Smooth muscle cell (in vitro differentiated cells): ENCODE measurements around the gene GABRE. TPM values are rescaled to one million over a fixed set of nuclear protein-coding genes. Genes with fewer than 3 reads are reported as not detected.
A peak's percentile ranks its signal among the peaks of the same experiment; 100 is the strongest.

Experiments used
- DNase-seq: peaks from one replicate; lab custom pipeline; 2025; ENCODE audit not compliant: unreplicated experiment; lab: John Stamatoyannopoulos, UW
- H2AFZ ChIP-seq: fragments of 200-600 bp; sonication (generic); 2 replicates; pipeline ENCODE4 v1.6.0; 2016; ENCODE audit warnings: antibody characterized with exemption, low read depth, mild to moderate bottlenecking
- H3F3A ChIP-seq: fragments of 200-600 bp; sonication (generic); 2 replicates; pipeline ENCODE4 v1.6.0; 2017; ENCODE audit warnings: antibody characterized with exemption, low read depth
- H3K27ac ChIP-seq: fragments of 200-600 bp; sonication (generic); 2 replicates; pipeline ENCODE4 v1.5.1; 2016; ENCODE audit warnings: low read depth, mild to moderate bottlenecking
- H3K27me3 ChIP-seq: fragments of 200-600 bp; sonication (generic); 2 replicates; pipeline ENCODE4 v1.6.1; 2016; ENCODE audit warnings: low read depth, mild to moderate bottlenecking
- H3K36me3 ChIP-seq: fragments of 200-600 bp; sonication (generic); 2 replicates; pipeline ENCODE4 v1.5.1; 2016; ENCODE audit warnings: low read depth
- H3K4me1 ChIP-seq: fragments of 200-600 bp; sonication (generic); 2 replicates; pipeline ENCODE4 v1.5.1; 2016; ENCODE audit warnings: low read depth
- H3K4me2 ChIP-seq: fragments of 200-600 bp; sonication (generic); 2 replicates; pipeline ENCODE4 v1.6.0; 2016; ENCODE audit warnings: mild to moderate bottlenecking
- H3K4me3 ChIP-seq: fragments of 200-600 bp; sonication (generic); 2 replicates; pipeline ENCODE4 v1.5.1; 2016; ENCODE audit warnings: mild to moderate bottlenecking
- H3K79me2 ChIP-seq: fragments of 200-600 bp; sonication (generic); 2 replicates; pipeline ENCODE4 v1.6.0; 2016; ENCODE audit warnings: low read depth, mild to moderate bottlenecking
- H3K9ac ChIP-seq: fragments of 200-600 bp; sonication (generic); 2 replicates; pipeline ENCODE4 v1.6.0; 2016; ENCODE audit warnings: low read depth
- H3K9me3 ChIP-seq: fragments of 200-600 bp; sonication (generic); replicated peaks from 2 replicates; pipeline ENCODE4 v1.5.1; 2016; ENCODE audit warnings: low read depth
- H4K20me1 ChIP-seq: fragments of 200-600 bp; sonication (generic); 2 replicates; pipeline ENCODE4 v1.6.0; 2016; ENCODE audit warnings: low read depth
- CTCF ChIP-seq: fragments of 200-600 bp; sonication (generic); IDR thresholded peaks from 2 replicates; pipeline ENCODE4 v1.5.1; 2017; ENCODE audit warnings: borderline replicate concordance, mild to moderate bottlenecking, antibody characterized with exemption; ENCODE audit not compliant: insufficient read depth, poor library complexity, severe bottlenecking
- WGBS: methylation state at CpG from one replicate; pipeline ENCODE4 v1.1.7; 2016; ENCODE audit warnings: low lambda C conversion rate; 5-methylcytosine and 5-hydroxymethylcytosine counted together
- polyA plus RNA-seq: library from polyadenylated mRNA; unstranded; fragments of >200 nt; fragmentation: Nextera tagmentation; extraction: Ambion mirVana; gene quantifications from 2 replicates; pipeline ENCODE4 v1.2.1, GENCODE V29; 2016
- total RNA-seq: library from RNA; depleted of rRNA; stranded (reverse); fragments of >200 nt; gene quantifications from 2 replicates; pipeline ENCODE4 v1.2.3, GENCODE V29; 2014

Gene GABRE
- total and polyA plus RNA-seq, 2 experiments from 2014 or later: 4.5 to 19.4 TPM

- Histone ChIP-seq H3K79me2 (no peaks in the 10 kb centered on the region), H3K27ac (peak overlapping the region; percentile 56), H3K4me3 (no peak overlapping the region), H3K27me3 (no peaks in the 10 kb centered on the region), H2AFZ (no peak overlapping the region), H4K20me1 (no peaks in the 10 kb centered on the region), H3K9me3 (no peaks in the 10 kb centered on the region), H3K36me3 (no peaks in the 10 kb centered on the region), H3K4me1 (no peaks in the 10 kb centered on the region), H3K4me2 (peak overlapping the region; percentile 19), H3F3A (no peaks in the 10 kb centered on the region), H3K9ac (no peak overlapping the region)
- WGBS: 44% methylated on average over 3 of the region's 3 CpGs
- TF ChIP-seq CTCF: no peak
- DNase-seq: no peak
These were observed 9.9 kb upstream of the GABRE start for GRCh38 chrX:151984328-151984727.

GRCh38 chrX:151983186-151983585 lies 8.7 kb upstream of the GABRE start:
- no peaks in the 10 kb centered on the region for H3K9me3 ChIP-seq
- no peak for DNase-seq
- no peak overlapping the region for H3K4me2 ChIP-seq
- no peaks in the 10 kb centered on the region for H3K36me3 ChIP-seq
- no peaks in the 10 kb centered on the region for H3F3A ChIP-seq
- H2AFZ ChIP-seq: no peak overlapping the region
- no peaks in the 10 kb centered on the region for H3K4me1 ChIP-seq
- no peaks in the 10 kb centered on the region for H3K27me3 ChIP-seq
- H3K27ac ChIP-seq: no peak overlapping the region
- H4K20me1 ChIP-seq: no peaks in the 10 kb centered on the region
- TF ChIP-seq CTCF: no peak
- H3K9ac ChIP-seq: no peak overlapping the region
- H3K79me2 ChIP-seq: no peaks in the 10 kb centered on the region
- H3K4me3 ChIP-seq: no peak overlapping the region

DNA sequence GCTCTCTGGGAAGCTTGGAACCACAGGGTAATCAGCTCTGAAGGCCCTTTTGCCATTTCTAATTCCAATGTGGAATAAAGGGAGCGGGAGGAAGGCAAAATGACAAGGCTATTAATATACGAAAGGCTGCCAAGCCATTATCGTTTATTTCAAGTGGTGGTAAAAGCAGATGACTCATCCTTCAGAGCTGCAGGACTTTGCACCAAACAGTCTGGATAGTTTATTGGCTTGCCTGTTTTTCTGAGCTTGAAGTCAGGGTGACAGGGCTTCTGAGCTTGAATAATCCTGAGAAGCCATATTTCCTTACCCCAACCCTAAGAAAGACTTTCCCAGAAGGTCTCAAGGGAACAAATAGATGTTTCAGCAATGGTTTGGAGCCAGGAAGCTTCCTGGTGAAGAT lies 7.7 kb upstream of the GABRE start:
- H3K36me3 ChIP-seq: no peaks in the 10 kb centered on the region
- no peaks in the 10 kb centered on the region for H3K27me3 ChIP-seq
- H3K4me2 ChIP-seq: no peak overlapping the region
- no peaks in the 10 kb centered on the region for H4K20me1 ChIP-seq
- no peak for TF ChIP-seq CTCF
- WGBS: 47% methylated on average over 3 of the region's 3 CpGs
- H3F3A ChIP-seq: no peaks in the 10 kb centered on the region
- no peaks in the 10 kb centered on the region for H3K9me3 ChIP-seq
- H3K4me3 ChIP-seq: no peak overlapping the region
- H2AFZ ChIP-seq: no peak overlapping the region
- H3K9ac ChIP-seq: no peak overlapping the region
- H3K4me1 ChIP-seq: no peaks in the 10 kb centered on the region
- no peak for DNase-seq
- peak overlapping the region; percentile 61 for H3K27ac ChIP-seq
- H3K79me2 ChIP-seq: no peaks in the 10 kb centered on the region

DNA sequence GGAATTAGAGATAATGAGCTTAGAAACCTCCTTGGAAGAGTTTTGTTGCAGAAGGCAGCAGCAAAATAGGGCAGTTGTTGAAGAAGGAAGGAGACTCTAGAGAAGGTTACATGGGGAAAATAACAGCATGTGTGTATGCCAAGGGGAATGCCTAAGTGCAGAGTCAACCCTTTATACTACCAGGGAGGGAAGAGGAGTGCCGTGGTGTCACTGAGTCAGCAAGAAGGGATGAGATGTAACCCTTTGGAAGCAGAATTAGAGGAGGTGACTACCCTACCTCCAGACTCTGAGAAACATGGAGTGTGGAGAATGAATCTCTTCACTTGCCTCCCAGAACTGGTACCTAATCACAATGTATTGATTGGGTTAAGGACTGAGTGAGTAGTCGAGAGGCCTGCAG lies 6.7 kb upstream of the GABRE start:
- Histone ChIP-seq H3K4me1 (no peaks in the 10 kb centered on the region), H3K27ac (no peak overlapping the region), H3K36me3 (no peaks in the 10 kb centered on the region), H3K9ac (no peak overlapping the region), H3K4me2 (peak overlapping the region; percentile 48), H3K79me2 (no peaks in the 10 kb centered on the region), H3K27me3 (no peaks in the 10 kb centered on the region), H3K4me3 (no peak overlapping the region), H3K9me3 (no peaks in the 10 kb centered on the region), H4K20me1 (no peaks in the 10 kb centered on the region), H3F3A (no peaks in the 10 kb centered on the region), H2AFZ (no peak overlapping the region)
- DNase-seq: no peak
- TF ChIP-seq CTCF: no peak
- 55% methylated on average over 2 of the region's 2 CpGs for WGBS
